Frontal cortex (tissue), 4 donors: Measurements from ENCODE around the gene DHX16. TPM values are rescaled to one million over a fixed set of nuclear protein-coding genes. Genes with fewer than 3 reads are reported as not detected.
"Not testable (repeated sequence)": the region's sequence is repeated elsewhere in the genome, so short reads cannot be mapped to it uniquely, and the experiment has no call there.

ENCODE experiments used
- DNase-seq, 2 donors: peaks; one replicate each; pipeline ENCODE4 v3.0.0; 2012; ENCODE audit warnings: low spot score in 2 of 2
- FAIRE-seq: peaks from 2 replicates; lab custom pipeline; 2012; peaks lifted over from hg19 to GRCh38; lab: Jason Lieb, UNC
- total RNA-seq: library from RNA; depleted of rRNA; stranded (reverse); fragments of >200 nt; gene quantifications from one replicate; pipeline ENCODE4 v1.2.3, GENCODE V29; 2014
- donor health status: control.
- donor health status: control.
- donor health status: control.

Gene DHX16
- total RNA-seq, 1 donor from 2014 or later, result 22.4 TPM

DNA sequence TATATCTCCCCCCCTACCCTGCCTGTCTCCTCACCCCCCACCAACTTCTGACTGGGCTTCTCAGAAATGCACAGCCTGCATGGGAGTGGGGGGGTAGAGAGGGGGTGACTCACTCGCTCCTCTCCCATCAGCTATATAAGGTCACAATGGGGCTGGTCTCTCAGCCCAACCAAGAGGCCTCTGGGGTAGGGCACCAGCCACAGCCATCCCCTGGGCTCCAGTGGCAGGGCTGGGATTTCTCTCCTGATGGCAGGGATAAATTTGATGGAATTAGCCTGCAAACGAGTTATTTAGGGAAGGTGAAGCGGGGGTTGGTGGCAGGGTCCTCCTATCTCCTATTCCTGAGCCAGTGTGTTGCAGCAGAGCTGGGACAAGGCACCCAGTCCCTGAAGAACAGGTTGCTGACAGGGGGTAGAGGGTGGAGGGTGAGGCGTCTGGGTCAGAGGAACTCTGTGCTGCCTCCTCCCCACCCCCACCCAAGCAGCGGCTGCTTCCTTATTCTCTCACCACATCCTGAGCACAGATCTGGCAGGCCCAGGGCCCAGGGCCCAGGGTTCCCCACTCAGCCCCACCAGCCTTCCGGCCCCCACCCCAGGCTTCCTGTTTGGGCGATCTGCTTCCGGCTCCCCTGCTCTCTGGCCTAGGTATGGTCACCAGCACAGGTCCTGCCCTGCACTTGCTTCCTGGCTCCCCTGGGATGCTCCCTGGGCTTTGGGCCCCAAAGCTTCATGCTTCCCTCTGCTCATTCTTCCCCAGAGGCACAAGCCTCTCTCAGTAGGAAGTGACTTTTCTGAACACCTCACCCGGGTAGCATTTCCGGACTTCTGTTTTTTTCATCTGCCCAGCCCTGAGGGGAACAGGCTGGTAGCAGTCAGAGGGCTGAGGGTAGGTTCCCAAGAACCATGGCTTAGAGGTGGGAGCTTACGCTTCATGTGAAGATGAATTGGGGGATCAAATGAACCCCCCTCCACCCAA, 9.6 kb upstream of the DHX16 start:
- peak in 1 of 2 donors; percentile 67 for DNase-seq
- FAIRE-seq, result no peak

DNA sequence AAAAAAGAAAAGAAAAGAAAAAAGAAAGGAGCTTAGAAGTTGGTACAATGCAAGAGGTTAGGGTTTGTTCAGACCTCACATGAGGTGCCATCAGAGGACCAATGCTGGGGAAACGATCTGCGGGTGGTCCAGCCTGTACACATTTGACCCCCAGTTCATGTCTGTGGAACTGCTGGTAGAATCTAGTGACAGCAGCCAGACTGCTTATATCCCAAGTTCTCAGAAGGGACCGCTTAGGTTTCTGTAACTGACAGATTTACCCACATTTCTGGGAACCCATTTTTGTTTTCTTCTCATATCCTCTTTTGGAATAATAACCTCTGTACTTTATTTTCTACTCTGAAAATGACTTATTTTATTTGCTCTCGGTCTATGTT, 8.9 kb upstream of the DHX16 start:
- no peak for DNase-seq
- no peak for FAIRE-seq

DNA sequence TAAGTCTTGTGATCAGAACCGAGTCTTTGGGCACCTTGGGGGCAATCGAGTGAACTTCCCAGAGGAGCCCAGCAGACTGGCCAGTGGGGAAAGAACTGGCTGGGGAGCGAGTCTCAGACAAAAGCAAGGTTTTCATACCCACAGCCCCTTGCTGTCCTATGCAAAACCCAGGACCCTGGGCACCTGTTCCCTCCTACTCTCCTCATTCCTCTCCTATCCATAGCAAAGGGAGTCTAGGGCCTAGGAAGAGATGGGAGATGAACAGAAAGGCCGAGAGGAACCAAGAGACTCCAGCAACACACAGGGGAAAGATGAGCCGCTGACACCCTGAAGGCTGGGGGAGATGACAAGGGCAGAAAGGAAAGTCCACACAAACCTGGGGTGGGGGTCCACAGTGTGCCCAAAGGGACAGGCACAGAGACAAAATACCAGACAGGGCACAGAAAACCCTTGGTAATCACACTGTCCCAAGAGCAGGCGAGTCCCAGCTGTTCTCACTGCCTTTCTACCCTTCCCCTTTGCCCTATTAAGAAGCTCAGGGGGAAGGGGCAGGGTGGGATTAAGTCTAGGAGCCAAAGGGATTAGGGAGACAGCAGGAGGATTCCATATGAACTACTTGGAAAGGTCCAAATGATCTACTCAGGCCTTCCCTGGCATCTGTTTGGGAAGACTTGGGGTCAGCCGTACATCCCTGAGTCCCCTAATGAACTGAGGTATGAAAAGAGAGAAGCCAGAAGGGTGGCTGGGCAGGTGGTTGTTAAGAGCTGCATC, 7.1 kb upstream of the DHX16 start:
- FAIRE-seq (no peak), DNase-seq (no peak)

- DNase-seq (peak; percentile 76 to 80), FAIRE-seq (no peak)
These were observed 6.3 kb upstream of the DHX16 start for GRCh38 chr6:30678964-30679726.

GRCh38 chr6:30676660-30677285, 4.0 kb upstream of the DHX16 start:
- DNase-seq, result no peak
- no peak for FAIRE-seq

- DNase-seq (no peak), FAIRE-seq (no peak)
These were observed 1.9 kb downstream of the DHX16 start for GRCh38 chr6:30670760-30671527.

DNA sequence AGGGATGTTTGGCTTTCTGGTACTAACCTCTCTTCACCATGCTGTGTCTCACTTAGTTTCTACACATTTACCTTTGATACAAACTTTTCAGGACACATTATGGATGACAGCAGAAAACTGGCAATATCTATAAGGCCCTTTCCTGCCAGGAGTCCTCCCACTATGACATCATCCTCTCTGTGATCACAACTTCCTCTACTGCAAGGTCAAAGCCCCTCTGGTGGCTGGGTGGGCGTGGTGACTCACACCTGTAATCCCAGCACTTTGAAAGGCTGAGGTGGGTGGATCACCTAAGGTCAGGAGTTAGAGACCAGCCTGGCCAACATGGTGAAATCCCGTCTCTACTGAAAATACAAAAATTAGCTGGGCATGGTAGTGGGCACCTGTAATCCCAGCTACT, 6.5 kb downstream of the DHX16 start:
- DNase-seq, FAIRE-seq: not testable (repeated sequence)

- FAIRE-seq (no peak), DNase-seq (no peak)
These were observed 7.6 kb downstream of the DHX16 start for GRCh38 chr6:30664994-30665767.

- FAIRE-seq, result not testable (repeated sequence)
These were observed 14.9 kb downstream of the DHX16 start for GRCh38 chr6:30657922-30658321.

GRCh38 chr6:30657454-30657853, 15.4 kb downstream of the DHX16 start:
- DNase-seq, result no peak
- FAIRE-seq, result no peak

More at GRCh38 chr6:30657922-30658321, 14.9 kb downstream of the DHX16 start:
- DNase-seq, result not testable (repeated sequence)

DNA sequence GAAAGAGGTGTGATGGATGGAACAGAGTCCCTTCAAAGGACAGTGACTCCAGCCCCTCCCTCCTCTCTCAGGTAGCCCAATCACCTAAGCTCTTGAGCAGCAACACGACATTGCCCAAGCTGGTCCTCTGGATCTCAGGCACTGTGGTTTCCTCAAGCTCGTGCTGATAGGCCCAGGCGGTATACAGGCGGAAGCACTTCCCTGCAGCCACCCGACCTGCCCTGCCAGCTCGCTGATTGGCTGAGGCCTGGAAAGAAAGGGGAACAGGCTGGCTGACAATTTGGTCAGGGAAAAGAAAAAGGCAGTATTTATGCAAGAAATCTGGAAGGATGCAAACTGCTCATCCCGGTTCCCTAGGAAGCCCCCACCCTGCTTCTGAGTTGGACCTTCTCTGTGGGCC, 16.3 kb downstream of the DHX16 start:
- FAIRE-seq (no peak), DNase-seq (no peak)

DNA sequence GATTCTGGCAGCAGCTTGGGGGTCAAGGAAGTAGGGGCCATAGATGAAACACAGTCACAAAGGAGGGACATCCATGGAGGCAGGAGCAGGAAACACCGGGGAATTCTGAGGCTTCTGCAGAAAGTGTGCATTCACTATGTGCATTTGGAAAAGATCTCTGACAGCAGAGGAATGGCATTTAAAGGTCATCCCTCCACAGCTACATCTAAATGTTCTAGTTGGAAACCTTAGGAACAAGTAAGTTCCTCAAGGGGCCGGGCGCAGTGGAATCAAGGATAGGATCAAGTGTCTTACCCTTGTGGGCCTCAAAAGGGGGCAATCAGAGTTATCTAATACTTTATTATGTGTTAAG, 17.1 kb downstream of the DHX16 start:
- no peak for FAIRE-seq
- no peak for DNase-seq

GRCh38 chr6:30654798-30655742, 17.7 kb downstream of the DHX16 start:
- FAIRE-seq (no peak), DNase-seq (no peak)

DNA sequence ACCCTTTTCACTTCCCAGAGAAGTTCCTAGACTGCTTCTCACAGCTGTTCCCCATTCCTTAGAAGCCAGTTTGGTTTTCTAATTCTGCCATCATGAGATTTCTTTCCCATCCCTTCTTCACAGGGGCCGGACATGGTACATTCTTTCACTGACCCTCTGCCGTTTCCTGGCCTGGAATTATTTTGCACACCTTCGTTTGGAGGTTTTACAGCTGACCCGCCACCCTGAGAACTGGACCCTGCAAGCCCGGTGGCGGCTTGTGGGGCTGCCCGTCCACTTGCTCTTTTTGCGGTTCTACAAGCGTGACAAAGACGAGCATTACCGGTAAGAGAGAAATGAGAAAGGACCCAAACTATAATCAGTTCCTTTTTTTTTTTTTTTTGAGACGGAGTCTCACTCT, 21.7 kb downstream of the DHX16 start:
- DNase-seq (no peak), FAIRE-seq (no peak)

GRCh38 chr6:30647242-30648116, 25.3 kb downstream of the DHX16 start:
- DNase-seq (peak; percentile 73 to 79), FAIRE-seq (no peak)
